Loucy (cell line): ENCODE results near the gene DEPDC7.

Source experiments
- CTCF ChIP-seq: fragments of 200-600 bp; sonication (generic); conservative IDR thresholded peaks from 2 replicates; pipeline ENCODE4 v1.5.1; 2014; ENCODE audit warnings: mild to moderate bottlenecking, antibody characterized with exemption, low read length
- EZH2phosphoT487 ChIP-seq: fragments of 200-600 bp; IDR thresholded peaks from 2 replicates; pipeline ENCODE4 v1.6.1; 2018; ENCODE audit warnings: antibody characterized with exemption, mild to moderate bottlenecking, moderate library complexity, borderline replicate concordance

GRCh38 chr11:33027233-33027632 is 11.6 kb downstream of the DEPDC7 start:
- TF ChIP-seq CTCF (no peak), EZH2phosphoT487 (no peak)
